GM12891 (cell line): Measurements from ENCODE around the gene ZNF550.

Source experiments
- PAX5 ChIP-seq: IDR thresholded peaks from 2 replicates; pipeline ENCODE4 v1.6.1; 2011; ENCODE audit warnings: low read length, moderate library complexity, mild to moderate bottlenecking; ENCODE audit not compliant: insufficient read depth, severe bottlenecking
- POLR2A ChIP-seq: IDR thresholded peaks from 2 replicates; pipeline ENCODE4 v1.6.1; 2011; ENCODE audit warnings: low read depth, low read length, control low read depth
- POLR2AphosphoS5 ChIP-seq: IDR thresholded peaks from 2 replicates; pipeline ENCODE4 v1.6.1; 2011; ENCODE audit warnings: low read depth, low read length, control low read depth
- TAF1 ChIP-seq: IDR thresholded peaks from 2 replicates; pipeline ENCODE4 v1.6.1; 2011; ENCODE audit warnings: low read depth, low read length, control low read depth

DNA sequence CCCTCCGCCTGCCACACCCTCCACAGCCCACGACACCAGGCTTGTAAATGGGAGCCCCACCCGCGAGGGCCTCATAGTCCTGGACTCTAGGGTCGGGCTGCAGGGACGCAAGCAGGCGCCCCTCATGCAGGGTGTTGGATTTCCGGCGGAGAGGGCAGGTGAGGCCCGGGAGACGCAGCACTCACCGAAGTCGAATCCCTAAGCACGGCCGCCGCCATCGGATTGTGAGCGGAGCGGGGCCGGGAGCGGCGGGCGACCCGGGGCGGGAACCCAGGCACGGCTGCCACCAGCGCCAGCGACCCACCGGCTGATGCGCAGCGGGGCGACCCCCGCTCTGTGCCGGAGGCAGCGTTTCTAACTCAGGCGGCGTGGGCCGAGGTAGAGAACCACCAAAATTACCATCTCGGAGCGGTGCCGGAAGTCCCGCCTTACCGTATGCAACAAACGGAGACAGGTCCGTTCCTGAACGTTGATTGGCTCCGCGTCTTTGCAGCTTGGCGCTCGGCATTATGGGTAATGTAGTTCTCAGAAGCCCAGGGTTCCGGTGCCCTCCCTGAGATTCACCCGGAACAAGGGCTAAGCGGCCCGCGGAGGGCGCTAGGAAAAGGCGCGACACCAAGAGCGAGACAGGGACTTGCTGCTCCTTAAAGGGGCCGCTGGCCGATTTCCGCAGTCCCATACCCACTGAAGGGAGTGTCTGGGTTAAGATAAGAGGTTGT lies 19.0 kb upstream of the ZNF550 start, which contains the start of gene ZNF416:
- TF ChIP-seq POLR2A (peak; percentile 64), POLR2AphosphoS5 (no peak), TAF1 (peak; percentile 46; the same call in 1 of the 2 replicates), PAX5 (no peak)
